ENCODE data around the gene COG5.
"Not testable (repeated sequence)": the region's sequence is repeated elsewhere in the genome, so short reads cannot be mapped to it uniquely, and the experiment has no call there.

Gene COG5

DNA sequence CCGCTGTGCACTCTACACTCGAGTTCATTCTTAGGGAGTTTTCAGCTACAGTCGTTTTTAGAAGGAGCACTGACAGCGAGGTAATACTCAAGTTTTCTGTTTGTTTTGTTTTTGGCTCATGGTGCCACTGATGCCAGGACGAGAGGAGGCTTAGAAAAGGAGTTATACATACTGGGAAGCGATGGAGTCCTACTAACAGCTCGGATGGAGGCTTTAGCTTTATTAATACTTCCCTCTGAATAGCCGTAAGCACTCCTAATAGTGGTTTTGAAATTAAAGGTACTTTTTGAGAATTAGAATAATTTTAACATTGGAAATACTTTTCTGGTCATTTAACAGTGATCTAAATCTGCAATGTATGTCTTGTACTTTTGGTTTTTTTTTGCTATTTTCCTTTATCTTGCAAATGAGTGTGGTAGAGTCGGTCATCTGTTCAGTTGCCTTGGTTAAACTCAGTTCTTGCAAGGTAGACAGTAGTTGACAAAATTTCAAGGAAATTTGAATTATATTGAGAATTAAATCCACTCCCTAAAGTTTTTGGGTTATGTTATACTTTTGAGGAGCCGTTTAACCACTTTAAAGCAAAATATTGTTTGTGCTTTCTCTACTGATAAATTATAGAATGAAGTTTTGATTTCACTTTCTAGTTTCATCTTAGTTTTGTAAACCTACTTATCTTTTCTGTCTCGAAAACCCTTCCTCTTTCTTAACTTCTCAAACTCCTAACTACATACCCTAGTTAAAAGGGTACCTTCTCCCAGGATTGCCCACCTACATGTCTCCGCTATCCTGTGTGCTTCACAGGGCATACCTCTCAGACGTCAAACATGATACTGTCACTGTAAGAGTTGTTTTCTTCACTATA lies 393.4 kb downstream of the COG5 start:
- no peak for DNase-seq

DNA sequence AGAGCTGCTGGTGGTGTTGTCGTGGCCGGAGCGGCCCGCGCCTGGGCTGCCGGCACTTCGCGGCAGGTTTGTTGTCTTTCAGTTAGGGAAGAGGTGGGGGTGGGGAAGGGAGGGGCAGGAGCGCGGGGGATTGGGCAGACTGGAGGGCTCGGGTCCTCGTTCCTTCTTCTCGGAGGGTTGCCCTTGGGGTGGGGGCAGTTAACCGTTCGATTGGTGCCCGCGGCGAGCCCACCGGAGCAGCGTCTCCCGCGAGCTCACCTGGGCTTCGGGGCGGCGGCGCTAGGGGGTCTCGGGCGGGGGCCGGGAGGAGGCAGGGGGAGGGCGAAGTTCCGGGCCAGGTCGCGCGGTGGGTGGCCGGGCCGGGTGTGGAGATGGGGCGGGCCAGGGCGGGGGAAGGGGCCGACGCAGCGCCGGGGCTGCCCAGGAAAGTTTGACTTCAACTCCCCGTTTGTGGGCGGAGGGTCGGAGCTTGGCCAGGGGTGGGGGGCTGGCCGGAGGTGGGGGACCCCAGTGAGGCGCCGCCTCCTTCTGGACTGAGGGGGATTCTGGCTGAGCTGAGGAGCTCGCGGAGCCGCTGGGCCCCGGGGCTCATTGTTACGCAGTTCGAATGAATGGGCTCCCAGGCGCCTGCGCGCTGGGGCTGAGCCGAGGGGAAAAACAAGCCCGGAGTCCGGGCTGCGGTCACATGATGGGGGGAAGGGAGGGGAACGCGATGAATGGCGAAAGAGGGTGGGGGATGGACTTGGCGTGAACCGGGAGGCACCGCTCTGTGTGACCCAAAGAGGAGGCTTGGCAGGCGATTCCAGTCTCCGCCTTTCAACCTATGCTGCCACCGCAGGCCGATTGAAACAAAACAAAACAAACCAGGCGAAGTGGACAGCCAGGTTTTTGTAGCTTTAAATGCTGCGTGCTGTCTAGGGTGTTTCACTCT lies 394.3 kb downstream of the COG5 start:
- peak; percentile 56 to 70 (median 62) for DNase-seq

GRCh38 chr7:107168233-107169119 lies 395.2 kb downstream of the COG5 start, which contains the start of gene HBP1:
TSS of gene HBP1 (plus strand) at chr7:107169003. CDS start at chr7:107179894, 10,891 bp downstream.
- DNase-seq, result peak; percentile 88 to 96 (median 93)

- peak in 3 of 4 experiments; percentile 72 to 77 (median 77) for DNase-seq
Measured at GRCh38 chr7:107167483-107168232, 396.1 kb downstream of the COG5 start.

DNA sequence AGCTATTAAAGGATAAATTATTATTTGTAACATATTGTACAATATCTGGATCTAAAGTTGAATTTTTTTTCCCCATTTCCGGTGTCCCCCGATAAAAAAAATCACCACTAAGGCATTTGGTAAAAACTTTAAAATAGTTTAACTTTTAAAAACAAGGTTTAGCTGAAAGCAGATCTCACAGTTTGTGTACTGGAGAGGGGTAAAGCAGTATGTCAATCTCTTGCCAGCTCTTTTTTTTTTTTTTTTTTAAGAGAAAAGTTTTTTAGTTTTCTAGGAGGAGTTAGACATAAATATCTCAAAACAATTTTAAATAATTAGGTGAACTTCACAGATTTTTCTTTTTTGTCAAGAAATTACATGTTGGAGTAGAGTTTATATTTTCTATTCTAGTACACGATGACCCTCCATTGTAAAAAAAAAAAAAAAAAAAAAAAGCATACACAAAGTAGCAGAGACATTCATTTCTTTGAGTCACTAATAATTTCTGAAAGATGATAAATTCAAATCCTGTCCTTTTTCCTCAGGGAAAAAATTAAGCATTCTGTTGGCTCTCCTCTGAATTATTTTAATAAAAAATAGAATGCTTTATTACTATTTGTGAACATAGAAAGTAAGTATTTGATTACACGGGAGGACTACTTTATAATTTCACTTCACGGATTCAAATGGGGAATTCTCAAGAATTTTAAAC lies 396.8 kb downstream of the COG5 start:
- no peak for DNase-seq

- DNase-seq, result no peak
Measured at GRCh38 chr7:107165341-107165740, 398.4 kb downstream of the COG5 start.

DNA sequence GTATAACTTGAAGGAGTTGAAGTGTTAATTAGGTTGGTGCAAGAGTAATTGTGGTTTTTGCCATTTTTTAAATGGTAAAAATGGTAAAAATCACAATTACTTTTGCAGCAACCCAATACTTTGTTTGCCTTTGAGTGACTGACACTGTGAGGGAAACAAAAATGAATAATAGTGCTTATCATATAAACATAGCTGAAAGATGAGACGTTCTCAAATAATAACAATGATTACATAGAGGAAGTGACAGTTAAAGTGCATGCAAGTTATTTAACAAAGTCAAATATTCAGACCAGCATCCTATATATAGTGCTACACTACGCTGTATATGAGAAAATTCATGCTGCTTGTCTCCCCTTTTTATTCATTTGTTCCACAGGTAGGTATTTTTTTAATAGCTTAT lies 399.6 kb downstream of the COG5 start:
- no peak for DNase-seq

DNA sequence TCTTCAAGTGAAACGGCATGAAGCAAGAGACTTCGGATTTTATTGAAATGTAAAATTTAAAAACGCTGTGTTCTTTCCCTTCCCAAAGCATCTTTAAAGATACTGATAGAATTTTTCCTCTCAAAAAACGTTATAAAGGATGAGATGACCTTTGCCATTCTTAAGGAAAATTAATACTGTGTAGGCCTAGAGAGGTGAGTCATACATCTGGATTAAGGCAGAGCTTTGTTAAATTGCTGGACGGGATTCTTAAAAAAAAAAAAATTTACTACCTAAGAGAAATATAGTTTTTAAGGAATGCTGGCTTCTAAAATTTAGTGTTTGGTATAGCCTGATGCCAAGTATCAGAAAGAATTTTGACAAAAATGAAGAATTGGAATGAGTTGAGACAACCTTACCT lies 401.2 kb downstream of the COG5 start:
- DNase-seq, result no peak

- no peak for DNase-seq
Measured at GRCh38 chr7:107161415-107161814, 402.3 kb downstream of the COG5 start.

- no peak for DNase-seq
Measured at GRCh38 chr7:107160389-107160788, 403.3 kb downstream of the COG5 start.

- no peak for DNase-seq
Measured at GRCh38 chr7:107158028-107158427, 405.7 kb downstream of the COG5 start.

- no peak for DNase-seq
Measured at GRCh38 chr7:107157091-107157490, 406.6 kb downstream of the COG5 start.

DNA sequence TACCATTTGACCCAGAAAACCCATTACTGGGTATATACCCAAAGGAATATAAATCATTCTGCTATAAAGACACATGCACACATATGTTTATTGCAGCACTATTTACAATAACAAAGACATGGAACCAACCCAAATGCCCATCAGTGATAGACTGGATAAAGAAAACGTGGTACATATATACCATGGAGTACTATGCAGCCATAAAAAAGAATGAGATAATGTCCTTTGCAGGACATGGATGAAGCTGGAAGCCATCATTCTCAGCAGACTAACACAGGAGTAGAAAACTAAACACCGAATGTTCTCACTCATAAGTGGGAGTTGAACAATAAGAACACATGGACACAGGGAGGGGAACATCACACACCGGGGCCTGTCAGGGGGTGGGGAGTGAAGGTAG lies 408.0 kb downstream of the COG5 start:
- DNase-seq, result not testable (repeated sequence)

GRCh38 chr7:107154826-107155225 lies 408.9 kb downstream of the COG5 start:
- DNase-seq, result no peak

GRCh38 chr7:107152011-107152410 lies 411.7 kb downstream of the COG5 start:
- no peak for DNase-seq

Measured in activated naive CD4-positive, alpha-beta T cell (primary cell).